SKM-1 treated with dmso at 0.1 percent for 144 hours (cell line): ENCODE results near the gene GPR39.

Source experiments
- DNase-seq: peaks from one replicate; lab custom pipeline; 2025; ENCODE audit not compliant: unreplicated experiment; lab: John Stamatoyannopoulos, UW

The GPR39 gene

DNA sequence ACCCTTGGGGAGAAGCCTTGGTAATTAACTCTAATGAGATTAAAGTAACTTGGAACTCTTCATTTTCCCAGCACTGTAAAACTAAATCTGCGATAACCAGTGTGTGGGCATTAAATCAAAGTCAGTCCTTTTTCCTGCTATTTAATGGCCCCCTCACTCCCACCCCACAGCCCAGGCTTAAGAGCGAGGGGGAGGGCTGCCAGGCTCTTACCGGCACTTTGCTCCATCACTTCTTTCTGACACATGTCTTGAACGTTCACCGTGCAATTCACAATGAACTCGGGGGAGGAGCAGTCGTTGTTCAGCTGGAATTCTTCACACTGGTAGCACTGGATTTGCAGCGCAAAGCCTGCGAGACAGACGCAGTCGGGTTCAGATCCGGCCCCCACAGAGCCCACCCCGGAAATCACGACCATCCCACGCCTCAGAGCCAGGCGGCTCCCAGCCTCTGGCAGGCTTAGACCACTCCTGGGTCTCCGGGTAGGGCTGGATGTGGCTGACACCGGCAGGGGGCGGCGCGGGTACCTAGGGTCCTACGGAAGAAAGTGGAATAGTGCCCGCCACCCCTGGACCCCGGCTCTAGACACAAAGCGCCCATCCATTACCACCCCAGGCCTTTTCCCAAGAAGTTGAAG is 251.7 kb downstream of the GPR39 start:
- DNase-seq, result no peak

DNA sequence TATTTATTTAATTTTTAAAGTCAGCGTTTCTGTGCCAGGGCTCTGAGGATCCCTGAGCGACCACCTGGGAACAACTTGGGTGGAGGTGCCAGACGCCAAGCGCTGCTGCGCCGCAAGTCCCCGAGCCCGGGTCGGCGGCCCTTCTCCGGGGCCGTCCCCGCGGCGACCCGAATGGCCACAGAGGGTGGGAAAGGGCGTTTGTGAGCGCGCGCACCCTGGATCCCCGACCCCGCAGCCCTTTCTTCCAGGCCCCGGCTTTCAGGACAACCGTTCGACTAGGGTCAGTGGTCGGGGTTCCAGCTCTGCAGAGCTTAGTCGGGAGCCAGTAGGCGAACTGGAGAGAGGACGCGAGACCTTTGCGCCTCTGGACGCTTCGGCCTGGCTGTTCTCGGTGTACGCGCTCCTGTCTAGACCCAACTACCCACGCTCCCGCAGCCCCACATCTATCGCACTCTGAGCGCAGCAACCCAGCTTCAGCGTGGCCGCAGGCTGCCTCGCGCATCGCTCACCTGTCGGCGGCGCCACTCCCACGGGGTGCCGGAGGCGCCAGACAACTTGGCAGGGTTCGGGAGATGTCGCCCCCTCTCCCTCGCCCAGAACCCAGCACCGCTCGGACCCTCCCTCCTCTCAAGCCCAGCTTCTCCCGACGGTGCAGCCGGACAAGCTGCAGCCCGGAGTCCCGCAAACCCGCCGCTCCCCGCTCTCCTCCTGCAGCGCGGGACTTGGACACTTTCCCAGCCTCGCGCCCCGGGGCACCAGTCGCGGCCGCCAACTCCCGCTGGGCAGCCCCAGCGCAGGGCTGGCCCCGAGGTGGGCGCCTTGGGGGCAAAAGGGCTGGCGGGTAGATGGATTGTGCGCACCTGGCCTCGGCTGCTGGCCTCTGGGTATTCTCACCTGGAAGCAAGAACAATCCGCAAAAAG is 252.6 kb downstream of the GPR39 start:
- DNase-seq, result no peak

DNA sequence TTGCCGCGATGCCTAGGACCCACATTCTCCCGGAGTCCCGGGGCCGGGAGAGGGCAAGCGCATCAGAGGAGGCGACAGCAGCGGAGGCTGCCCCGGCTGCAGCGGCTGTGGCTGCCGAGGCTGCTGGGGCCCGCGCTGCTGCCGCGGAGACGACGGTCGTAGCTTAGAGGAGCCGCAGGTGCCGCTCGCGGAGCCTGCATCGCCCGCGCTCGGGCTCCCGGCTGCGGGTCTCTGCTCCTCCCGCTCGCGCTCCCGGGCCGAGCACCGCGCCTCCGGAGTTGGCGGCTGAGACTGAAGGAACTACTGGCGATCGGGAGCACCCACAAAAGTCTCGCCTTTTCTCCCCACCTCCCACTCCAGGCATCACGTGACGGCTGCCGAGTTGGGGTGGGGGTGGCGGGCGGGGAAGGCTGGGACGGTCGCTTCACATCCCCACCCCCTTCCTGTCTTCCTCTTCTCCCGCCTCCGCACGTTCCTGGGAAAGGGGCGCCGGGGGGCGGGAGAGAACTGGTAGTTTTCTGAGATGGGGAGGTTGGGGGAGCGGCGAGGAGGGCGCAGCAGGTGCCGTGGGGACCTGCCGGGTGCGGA is 253.4 kb downstream of the GPR39 start, which contains the start of gene LYPD1:
TSS of gene LYPD1 (minus strand) at position 298 of the 588 bp plus-strand sequence. CDS start at position 25, 273 bp downstream.
- DNase-seq, result no peak

DNA sequence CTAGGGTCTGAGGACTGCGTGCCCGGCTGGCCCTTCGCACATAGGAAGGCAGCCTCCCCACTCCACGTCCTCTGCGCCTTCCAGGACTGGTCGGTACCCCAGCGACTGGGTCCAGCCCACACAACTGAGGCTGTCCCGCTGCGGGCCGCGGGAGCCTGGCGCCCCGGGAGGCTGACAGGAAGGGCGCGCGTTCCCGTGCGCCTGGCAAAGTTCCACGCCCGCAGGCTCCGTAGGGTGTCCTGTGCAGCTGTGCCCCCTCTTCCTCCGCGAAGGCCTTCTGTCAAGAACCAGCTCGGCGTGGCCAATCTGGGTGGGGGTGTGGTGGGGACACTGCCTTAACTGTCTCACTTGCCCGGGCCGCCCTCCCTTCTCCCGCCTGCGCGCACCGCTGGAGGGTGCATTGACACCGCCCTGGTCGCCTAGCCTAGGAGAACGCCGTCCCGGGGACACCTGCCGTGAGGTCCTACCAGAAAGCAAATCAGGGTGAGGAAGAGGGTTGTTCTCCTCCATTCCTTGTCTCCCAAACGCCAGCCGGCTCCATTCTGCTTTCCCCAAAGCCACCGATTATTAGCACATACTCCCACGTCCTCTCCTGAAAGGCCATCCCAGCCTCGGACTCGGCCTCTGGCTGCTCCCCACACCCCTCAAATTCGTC is 254.0 kb downstream of the GPR39 start:
- DNase-seq, result no peak

DNA sequence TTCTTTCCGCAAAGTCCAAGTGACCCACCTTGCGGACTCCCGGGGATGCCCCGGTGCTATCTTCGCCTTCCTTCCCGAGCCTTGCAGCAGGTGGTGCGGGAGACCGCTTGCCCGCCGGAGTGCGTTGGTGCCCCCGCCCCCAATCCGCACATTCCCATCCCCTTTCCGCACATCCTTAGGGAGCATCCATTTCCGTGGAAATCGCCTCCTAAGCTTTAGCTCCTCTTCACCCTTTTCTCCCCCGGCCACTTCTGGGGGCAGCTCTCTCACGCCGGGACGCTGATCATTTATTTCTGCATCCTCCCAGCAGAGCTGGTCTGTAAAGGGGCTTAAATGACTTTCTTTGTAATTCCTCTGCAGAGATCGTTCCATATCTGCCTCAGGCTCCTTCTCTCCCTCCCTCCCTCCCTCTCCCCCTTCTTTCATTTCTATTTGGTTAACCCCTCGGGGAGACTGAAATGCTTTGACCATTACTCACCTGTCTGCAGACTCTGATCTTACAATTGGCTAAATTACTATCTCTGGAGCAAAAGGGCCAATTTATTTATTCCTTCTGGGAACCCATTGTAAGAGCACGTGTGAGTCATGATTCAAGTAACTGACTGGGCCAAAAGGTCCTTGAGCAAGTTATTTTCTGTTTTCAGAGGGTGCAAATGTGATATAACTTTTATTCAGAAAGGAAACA is 254.7 kb downstream of the GPR39 start:
- DNase-seq, result no peak

DNA sequence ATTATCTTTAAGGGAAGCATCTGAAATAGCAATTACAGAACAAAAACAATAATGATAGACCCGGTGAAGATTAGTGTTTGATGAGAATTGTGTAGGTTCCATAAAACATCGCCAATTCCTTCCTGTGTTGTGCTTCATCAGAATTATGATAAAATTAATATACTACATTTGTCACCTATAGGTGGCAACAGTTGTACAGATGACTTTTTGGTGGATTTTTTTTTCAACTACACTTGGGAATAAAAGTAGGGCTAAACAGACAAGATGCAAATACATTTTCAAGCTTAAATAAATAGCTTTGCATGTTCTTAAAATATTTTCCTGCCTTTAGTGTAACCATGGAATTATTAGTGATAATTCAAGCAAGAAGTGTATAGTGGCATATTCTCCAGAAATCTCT is 260.4 kb downstream of the GPR39 start:
- no peak for DNase-seq

DNA sequence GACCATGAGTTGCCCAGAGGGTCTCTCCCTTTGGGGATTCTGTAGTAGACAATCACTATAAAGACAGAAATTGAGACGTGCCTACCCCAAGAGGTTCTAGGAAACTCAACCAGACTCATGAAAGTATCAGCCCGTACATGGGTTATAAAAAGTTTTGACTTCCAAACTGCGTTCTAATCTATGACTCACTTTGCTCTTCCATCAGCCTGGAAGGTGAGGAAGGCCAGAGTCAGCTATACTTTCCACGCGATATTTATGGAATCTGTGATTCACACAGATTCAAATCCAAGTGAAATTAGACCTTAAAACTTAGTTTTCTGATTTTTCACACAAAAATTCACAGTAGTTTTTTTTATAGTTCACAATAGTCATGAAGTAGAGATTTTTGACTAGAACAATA is 261.1 kb downstream of the GPR39 start:
- DNase-seq, result no peak

DNA sequence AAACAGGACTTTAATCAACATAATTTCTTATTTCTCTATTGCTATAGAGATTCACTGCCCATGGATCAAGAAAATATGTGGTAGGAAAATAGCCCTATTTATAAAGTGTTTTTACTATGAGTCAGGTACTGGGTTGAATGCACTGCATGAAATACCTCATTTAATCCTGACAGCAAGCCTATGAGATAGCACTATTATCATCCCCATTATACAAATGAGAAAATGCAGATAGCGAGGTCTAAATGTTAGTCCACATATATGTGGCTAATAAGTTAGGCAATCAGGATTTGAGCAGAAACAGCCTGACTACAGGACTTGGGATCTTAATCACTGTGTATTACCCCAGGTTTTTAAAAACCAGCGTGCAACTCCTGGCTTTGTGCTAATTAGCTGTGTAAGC is 261.9 kb downstream of the GPR39 start:
- DNase-seq, result no peak

- no peak for DNase-seq
Observed at GRCh38 chr2:132680544-132680943, 263.9 kb downstream of the GPR39 start.

DNA sequence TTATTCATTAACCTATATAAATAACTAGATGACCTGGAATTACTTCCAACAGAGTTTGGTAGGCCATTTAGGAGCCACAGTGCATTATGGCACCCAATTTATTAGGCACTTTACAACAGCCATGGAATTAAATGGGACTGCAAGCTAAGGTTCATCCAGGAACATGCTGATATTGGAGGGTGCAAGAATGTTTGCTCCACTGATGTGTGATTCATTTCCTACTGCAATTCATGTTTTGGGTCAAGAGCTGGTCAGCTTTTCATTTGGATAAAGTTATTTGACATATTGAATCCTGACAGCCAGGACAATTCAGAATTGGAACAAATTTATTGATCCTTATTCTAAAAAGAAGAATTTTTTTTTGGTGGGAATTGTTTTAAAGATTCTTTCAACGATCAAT is 265.2 kb downstream of the GPR39 start:
- DNase-seq, result no peak

DNA sequence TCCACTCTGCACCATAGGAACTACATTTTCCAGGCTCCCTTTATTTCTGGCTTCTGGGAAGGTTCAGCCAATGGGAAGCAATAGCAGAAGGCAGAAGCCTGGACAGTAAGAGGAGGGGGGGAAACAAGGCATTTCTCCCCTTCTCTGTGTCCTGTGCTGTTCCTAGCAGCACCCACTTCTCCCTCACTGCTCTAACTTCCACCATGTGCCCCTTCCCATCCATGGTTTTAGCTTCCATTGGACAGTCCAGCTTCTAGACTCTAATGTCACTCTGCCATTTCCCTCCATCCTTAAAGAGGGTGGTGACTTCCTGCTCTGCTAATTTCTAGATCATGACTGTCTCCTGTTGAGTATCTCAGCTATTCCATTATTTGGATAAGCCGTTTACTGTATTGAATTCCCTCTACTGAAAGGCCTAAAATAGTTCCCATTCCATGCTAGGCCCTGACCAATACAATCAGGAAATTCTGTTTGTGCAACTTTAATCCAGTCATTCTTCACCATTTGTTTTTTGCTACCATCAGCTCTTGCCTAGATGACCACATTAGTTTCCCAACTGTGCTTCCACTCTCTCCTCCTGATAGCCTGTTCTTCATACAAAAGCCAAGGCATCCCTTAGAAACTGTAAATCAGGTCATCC is 274.2 kb downstream of the GPR39 start:
- DNase-seq, result no peak

GRCh38 chr2:132691556-132691955 is 275.0 kb downstream of the GPR39 start:
- no peak for DNase-seq

DNA sequence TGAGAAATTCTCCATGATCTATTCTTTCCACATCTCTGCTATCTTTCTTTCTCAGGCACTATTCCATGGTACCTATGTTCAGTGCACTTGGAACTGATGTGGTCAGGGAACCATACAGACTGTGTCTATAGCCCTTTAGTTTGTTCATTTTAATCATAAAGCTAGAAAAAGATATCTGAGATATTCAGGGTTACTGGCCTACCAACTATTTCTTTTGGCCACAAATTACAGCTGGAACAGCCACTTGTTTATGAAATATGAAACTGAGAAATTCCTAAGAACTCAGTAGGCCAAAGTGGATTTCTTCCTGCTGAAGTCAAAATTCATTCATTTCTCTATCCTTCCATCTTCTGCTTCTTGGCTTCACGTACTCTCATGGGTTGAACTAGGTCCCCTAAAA is 276.2 kb downstream of the GPR39 start:
- no peak for DNase-seq
